Measurements from ENCODE around the gene RNU1-3.
A peak's percentile ranks its signal among the peaks of the same experiment; 100 is the strongest.

The RNU1-3 gene

GRCh38 chr1:16625497-16626408 is 41.0 kb downstream of the RNU1-3 start:
- in situ Hi-C loops (cut with MboI; ENCODE audit: low pct_unique_long_range_greater_than_20kb, low sequenced_read_pairs, unreplicated experiment): loop anchor here (10.0 kb wide), 1 partner anchor 419 kb away; no protein-coding TSS in a partner anchor
- TF ChIP-seq CTCF (IDR thresholded peaks at IDR 0.05; ENCODE audit: extremely low read depth, insufficient read depth, missing control alignments): no peak
- peak; percentile 65 for DNase-seq (ENCODE audit: low spot score)

- peak; percentile 63 for DNase-seq (ENCODE audit: low spot score)
- in situ Hi-C loops (cut with MboI; ENCODE audit: low pct_unique_long_range_greater_than_20kb, low sequenced_read_pairs, unreplicated experiment): loop anchor here (5.0 to 25.0 kb wide), 5 partner anchors 323 to 613 kb away; partner anchors contain the start of genes CPLANE2 and PADI3
Measured at GRCh38 chr1:16623812-16624719, 42.7 kb downstream of the RNU1-3 start.

GRCh38 chr1:16623337-16623736 is 43.4 kb downstream of the RNU1-3 start:
- in situ Hi-C loops (cut with MboI; ENCODE audit: low pct_unique_long_range_greater_than_20kb, low sequenced_read_pairs, unreplicated experiment): loop anchor here (5.0 to 25.0 kb wide), 5 partner anchors 324 to 614 kb away; partner anchors contain the start of genes CPLANE2 and PADI3
- peak; percentile 58 for DNase-seq (ENCODE audit: low spot score)

- in situ Hi-C loops (cut with MboI; ENCODE audit: low pct_unique_long_range_greater_than_20kb, low sequenced_read_pairs, unreplicated experiment): loop anchor here (5.0 to 25.0 kb wide), 5 partner anchors 326 to 616 kb away; partner anchors contain the start of genes CPLANE2 and PADI3
- DNase-seq (ENCODE audit: low spot score): peak; percentile 70
Measured at GRCh38 chr1:16621681-16622315, 45.0 kb downstream of the RNU1-3 start.

- in situ Hi-C loops (cut with MboI; ENCODE audit: low pct_unique_long_range_greater_than_20kb, low sequenced_read_pairs, unreplicated experiment): loop anchor here (5.0 to 25.0 kb wide), 5 partner anchors 326 to 616 kb away; partner anchors contain the start of genes CPLANE2 and PADI3
- no peak for DNase-seq (ENCODE audit: low spot score)
- no peak for TF ChIP-seq CTCF (IDR thresholded peaks at IDR 0.05; ENCODE audit: extremely low read depth, insufficient read depth, missing control alignments)
Measured at GRCh38 chr1:16621300-16621658, 45.5 kb downstream of the RNU1-3 start.

- in situ Hi-C loops (cut with MboI; ENCODE audit: low pct_unique_long_range_greater_than_20kb, low sequenced_read_pairs, unreplicated experiment): loop anchor here (5.0 to 25.0 kb wide), 6 partner anchors 105 to 617 kb away; partner anchors contain the start of genes CPLANE2 and PADI3
- peak; percentile 51 for DNase-seq (ENCODE audit: low spot score)
Measured at GRCh38 chr1:16619803-16620501, 46.8 kb downstream of the RNU1-3 start.

GRCh38 chr1:16618719-16619118 is 48.0 kb downstream of the RNU1-3 start:
- TF ChIP-seq CTCF (IDR thresholded peaks at IDR 0.05; ENCODE audit: extremely low read depth, insufficient read depth, missing control alignments): no peak
- in situ Hi-C loops (cut with MboI; ENCODE audit: low pct_unique_long_range_greater_than_20kb, low sequenced_read_pairs, unreplicated experiment): loop anchor here (10.0 to 25.0 kb wide), 4 partner anchors 106 to 619 kb away; partner anchors contain the start of genes CPLANE2 and PADI3
- peak; percentile 59 for DNase-seq (ENCODE audit: low spot score)
